Right ventricle myocardium inferior (tissue), 1 donor: ENCODE data around the gene P2RY13. TPM values are rescaled to one million over a fixed set of nuclear protein-coding genes. Genes with fewer than 3 reads are reported as not detected.

Experiments used
- ATAC-seq: fragments of 200-7000 bp; cut with Tn5 transposase; one replicate; pipeline ENCODE4 v1.9.1; 2020; ENCODE audit warnings: mild to moderate bottlenecking, moderate library complexity
- DNase-seq: peaks from one replicate; pipeline ENCODE4 v3.0.0; 2021; ENCODE audit errors: missing footprints
- intact Hi-C: fragments of 100-400 bp; cut with DNase I; formaldehyde crosslinking; loops from one replicate; pipeline ENCODE4 v1.11.0; 2022
- long read RNA-seq: library from polyadenylated mRNA; unstranded; transcript quantifications from one replicate; pipeline ENCODE4 v2.0.0, GENCODE V29; 2021
- total RNA-seq: library from RNA; stranded (reverse); fragmentation: NEBNext Ultra II Directional; extraction: Animal tissue kit (Norgen Biotek cat#: 25700); gene quantifications from one replicate; pipeline ENCODE4 v1.2.1, GENCODE V29; 2021
- donor health status: DM: no; HTN: yes; CAD: no; lungs with severe emphysema.

P2RY13 gene
- total RNA-seq: 1.0 TPM
- long read RNA-seq, partial matches to known transcripts: 0 of 1 reads
- long read RNA-seq, other reads (novel, unspliced or antisense): 0 of 1 reads

DNA sequence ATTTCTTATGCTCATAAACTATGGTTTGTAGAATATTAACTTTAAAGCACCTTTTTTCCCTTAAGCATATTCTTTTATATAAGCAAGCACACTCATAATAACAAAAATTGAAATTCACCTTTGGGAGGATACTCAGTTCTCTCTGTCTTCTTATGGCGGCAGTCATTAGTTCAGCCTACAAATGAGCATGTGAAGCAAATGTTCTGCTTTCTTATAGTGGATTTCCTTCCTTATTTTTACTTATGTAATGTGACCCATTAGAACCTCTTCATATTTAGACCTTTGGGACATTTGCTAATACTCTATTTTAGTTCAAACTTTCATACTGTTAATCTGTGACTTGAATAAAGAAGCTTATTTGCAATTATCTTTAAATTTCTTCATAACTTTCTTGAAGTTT, at the start of gene P2RY13:
P2RY13 (minus strand) TSS at position 187 of the 400 bp plus-strand sequence; CDS start at position 166, 21 bp downstream.
- DNase-seq (no peak), ATAC-seq (peak; percentile 34)
- intact Hi-C loops: loop anchor here (5.0 kb wide), 1 partner anchor 102 kb away; no protein-coding TSS in a partner anchor

DNA sequence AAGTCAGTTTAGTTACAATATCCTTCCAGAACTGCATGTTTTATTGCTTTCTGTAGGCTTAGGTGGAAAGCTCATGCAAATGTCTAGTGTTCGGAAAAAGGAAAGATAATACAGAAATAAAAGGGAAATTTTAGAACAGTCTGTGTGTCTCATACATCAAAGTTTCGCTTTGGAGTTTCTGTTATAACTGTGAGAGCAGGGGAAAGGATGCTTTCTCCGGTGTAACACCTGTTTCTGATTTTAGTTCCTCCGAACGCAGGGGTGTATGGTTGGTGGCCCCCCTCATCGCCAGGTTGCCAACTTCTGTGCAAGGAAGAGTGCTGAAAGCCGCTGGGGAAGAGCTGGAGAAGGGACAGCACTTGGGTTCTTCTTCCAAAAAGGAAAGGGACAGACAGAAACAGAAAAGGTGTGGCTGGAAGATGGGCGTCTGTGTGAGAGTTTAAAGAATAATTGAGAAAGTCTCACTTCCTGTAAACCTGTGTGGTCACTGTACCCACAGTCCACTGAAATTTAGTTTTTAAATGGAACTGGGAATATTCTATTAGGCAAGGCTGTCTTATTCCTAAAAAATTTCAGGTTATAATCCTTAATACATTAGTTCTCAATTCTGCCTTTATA, 48.5 kb upstream of the P2RY13 start:
- intact Hi-C loops: no loop called here
- ATAC-seq (no peak), DNase-seq (no peak)

DNA sequence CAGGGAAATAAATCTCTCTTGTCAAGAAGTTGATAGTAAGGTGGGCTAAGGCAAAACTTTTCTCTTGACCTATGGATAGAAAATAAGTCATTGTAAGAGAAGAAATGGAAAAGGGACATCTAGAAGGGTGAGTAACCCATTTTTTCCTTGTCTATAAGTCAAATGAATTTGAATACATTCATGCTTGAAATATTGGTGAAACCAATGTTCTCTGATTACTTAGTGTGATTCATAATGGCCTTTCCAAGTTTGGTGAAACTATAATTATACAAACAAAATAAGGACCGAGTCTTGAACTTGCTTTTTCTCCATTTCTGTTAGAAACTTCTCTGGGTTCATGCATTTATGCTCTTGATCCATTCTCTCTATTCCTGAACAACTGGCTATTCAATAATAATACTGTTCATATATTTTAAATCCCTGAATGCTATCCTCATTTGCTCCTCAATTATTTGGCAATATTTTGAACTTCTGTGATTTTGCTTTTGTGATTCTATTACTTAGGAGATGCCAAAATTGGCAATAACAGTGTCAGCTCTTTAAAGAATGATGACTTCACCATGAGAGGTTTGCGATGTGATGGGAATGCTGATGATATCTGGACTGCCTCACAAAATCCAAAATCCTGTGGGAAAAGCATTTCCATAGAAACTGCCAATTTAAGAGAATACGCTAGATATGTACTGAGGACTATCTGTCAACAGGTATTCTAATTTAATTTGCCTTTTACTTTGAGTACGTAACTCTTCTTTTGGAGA, 42.9 kb upstream of the P2RY13 start:
- intact Hi-C loops: no loop called here
- no peak for DNase-seq
- no peak for ATAC-seq

DNA sequence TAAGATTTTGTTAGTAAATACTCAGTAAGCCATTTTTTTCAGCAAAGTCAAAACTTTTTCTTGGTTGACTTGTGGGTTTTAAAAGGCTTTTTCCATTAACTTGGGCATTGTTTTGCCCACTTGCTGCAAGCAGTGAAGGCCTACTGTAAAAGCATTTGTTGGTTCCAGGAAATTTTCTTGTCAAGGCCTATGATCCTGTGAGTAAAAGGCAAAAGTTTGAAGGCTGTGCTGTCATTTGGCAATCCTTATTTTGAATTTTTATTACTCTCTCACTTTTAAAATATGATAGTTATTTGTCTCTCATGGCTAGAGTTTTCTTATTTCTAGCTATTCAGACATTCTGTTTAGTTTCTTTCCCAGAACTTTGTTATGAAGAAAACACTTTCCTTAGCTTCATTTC, 42.2 kb upstream of the P2RY13 start:
- intact Hi-C loops: no loop called here
- ATAC-seq (no peak), DNase-seq (no peak)

DNA sequence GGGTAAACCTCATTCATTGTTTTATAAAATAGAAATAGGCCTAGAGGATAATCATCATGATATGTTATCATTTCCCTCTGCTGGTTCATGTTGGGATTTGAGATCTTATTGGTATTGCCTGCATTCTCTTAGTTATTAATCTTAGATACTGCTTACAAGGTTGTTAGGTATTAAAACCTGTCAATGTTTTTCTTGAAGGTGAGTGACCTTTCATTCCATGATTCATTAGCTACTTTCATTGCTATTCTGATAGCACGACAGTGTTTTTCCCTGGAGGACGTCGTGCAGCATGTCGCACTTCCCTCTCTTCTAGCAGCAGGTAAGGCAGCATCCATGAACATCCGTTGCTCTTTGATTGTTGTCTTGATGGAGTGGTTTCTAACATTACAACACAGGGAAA, 38.1 kb upstream of the P2RY13 start:
- ATAC-seq: no peak
- no peak for DNase-seq
- intact Hi-C loops: no loop called here

DNA sequence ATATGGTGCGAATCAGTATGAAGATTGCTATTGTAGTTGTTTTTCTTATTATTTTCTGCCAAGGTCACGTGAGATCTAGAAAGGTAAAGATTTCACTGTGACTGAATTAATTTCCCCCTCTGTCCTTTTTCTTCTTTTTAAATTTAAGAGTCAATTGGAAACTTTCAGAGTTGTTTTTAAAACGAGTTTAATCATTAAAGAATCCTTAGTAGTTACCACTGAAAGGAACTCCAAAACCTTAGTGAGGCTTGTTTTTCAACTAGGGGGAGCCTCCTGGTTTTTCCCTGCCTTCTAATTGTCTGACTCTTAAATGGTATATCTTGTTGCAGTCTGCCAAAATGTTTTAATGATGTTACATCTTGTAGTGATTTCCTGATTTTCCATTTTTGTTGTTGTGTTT, 37.6 kb upstream of the P2RY13 start:
- ATAC-seq (no peak), DNase-seq (no peak)
- intact Hi-C loops: no loop called here

DNA sequence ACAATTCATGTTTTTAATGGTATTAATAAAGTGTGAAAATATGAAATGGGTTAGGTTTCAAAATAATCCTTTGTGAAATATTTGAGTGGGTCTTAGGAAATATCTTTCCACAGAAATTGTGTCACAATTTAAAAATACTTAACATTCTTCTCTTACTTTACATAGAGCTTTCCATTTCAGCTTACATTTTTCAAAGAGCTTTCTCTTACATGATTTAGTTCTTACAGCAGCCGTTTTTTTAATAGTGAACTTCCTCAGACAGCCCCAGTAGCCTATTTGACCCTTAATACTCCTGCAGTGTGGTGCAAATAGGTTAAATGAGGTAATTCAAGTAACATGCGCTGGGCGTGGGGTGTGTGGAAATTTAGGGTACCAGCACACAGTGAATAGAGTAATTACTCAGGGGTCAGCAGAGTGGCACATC, 33.4 kb upstream of the P2RY13 start:
- intact Hi-C loops: no loop called here
- ATAC-seq: no peak

DNA sequence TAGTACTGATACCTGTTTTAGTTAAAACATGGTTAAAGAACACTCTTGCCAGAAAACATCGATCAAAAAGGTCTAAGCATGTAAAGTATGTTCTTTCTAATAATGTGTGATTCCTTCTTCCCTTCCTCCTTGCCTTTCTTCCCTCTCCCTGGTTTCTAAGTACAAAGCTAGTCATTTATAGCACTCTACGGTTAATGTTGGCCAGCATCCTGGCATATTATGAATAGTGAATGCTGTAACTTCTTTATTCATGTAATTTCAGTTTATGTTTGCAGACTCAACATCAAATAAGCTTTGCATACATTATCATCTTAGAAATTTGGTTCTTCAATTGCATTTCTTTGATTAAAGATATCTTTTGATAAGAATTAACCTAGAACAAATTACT, 28.1 kb upstream of the P2RY13 start:
- intact Hi-C loops: no loop called here
- DNase-seq (no peak), ATAC-seq (no peak)

More for the DNA sequence above, 33.4 kb upstream of the P2RY13 start:
- no peak for DNase-seq

DNA sequence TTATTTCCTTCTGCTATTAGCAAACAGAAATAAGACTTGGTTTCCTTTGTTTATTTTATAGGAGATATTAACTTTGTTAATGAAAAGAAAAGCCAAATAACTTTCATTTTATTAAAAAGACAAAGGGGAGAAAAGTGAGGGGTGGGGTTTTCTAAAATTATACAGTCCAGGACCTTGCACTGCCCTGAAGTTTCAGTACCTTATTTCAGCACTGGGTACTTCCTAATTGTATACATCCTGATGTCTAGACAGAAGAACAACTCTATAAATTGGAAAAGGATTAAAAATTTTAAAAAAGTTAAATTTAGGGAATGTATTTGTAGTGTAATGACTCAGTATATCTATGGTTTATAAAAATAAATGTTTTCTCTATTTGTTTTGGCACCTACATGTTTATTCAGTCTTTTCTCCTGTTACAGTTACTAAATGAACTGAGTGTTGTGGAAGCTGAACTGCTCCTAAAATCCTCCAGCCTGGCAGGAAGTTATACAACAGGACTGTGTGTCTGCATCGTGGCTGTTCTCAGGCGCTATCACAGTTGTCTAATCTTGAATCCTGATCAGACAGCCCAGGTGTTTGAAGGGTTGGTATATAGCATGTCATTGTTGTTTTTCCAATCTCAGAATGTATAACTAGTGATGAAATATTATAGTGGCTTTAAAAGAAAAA, 27.6 kb upstream of the P2RY13 start:
- intact Hi-C loops: no loop called here
- no peak for DNase-seq
- no peak for ATAC-seq

DNA sequence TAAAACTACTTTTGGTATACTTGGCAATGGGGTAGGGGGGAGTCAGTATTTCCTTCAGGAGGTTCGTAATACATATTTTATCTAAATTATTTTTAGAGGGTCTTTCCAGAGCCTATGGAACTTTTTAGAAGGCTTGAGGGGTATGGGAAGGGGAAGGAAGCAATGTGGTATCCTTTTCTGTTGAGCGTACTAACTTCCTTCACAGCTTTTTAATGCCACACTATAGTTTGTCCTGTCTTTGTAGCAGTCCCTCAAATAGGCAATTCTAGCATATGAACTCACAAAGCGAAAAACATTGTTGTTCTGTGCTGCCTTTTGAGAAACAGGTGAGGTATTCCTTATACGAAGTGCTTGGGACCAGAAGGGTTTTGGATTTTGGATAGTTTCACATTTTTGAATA, 22.3 kb upstream of the P2RY13 start:
- intact Hi-C loops: no loop called here
- ATAC-seq (no peak), DNase-seq (no peak)

DNA sequence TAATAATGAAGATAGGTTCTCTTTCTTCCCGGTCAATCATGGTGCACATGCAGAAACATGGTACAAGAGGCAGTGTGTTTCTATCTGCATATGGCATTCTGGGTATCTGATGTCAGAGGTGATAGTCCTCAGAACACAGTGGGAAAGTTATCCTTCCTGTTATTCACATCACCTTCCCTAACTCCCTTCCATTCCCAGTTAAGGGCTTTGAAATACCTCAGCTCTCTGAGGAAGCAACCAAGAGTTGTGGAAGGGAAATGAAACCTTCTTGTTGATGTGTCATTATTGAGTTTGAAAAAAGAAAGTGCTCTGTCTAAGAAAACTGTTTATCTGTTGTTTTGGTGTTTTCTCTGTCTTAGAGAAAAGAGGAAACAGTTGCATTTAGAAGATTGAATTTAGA, 21.9 kb upstream of the P2RY13 start:
- DNase-seq (no peak), ATAC-seq (no peak)

DNA sequence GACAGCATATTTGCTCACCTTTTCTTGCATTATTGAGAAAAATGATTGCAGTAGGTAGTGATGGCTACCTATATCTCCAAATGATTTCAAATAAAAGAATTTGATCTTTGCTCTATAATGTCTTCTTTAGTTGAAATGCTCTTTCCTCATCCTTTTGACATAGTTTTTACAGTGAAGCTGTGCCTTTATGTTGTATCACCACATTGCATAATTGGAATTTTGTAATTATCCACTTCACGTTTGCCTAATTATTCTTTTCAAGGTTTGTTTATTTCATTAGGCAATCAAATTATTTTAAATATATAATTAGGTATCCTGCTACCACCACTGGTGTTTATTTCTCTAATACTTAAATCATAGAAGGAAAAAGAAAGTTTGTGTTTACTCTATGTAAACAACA, 21.3 kb upstream of the P2RY13 start:
- ATAC-seq: no peak
- DNase-seq: no peak
- intact Hi-C loops: no loop called here

More for the DNA sequence above, 21.9 kb upstream of the P2RY13 start:
- intact Hi-C loops: no loop called here

DNA sequence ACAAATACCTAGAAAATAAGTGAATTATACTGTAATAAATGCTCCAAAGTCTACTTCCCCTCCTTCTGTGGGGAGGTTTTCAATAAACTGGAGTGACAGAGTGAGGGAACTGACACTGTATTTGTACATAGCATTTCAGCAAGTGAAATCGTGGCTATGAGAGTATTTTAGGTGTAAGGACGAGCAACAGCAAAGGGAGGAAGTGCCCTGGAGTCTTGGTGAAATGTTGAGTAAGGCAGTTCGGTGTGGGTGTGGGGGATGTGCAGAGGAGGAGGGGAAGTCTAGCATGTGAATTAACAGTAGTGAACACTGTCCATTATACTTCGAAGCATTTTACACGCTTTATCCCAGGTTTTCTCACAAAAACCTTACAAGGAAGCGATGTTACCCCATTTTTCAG, 18.1 kb upstream of the P2RY13 start:
- intact Hi-C loops: no loop called here
- ATAC-seq (peak; percentile 62), DNase-seq (no peak)

DNA sequence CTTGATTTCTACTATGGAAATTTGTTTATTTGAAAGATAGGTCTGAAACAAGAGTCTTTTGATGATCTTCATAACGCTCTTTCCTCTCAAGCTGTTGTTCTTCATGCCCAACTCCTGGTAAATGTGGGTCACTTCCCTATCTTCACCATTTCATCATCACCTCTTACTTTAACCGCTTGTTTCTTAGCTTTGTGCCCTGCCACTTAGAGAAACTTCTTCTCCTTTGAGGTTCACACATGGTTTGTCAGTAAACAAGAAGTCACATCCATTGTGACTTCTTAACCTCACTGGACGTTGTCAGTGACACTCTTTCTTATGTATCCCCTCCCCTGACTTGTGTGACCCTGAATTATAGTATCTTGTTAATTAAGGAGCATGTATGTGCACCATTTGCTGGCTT, 16.9 kb upstream of the P2RY13 start:
- intact Hi-C loops: no loop called here
- no peak for ATAC-seq
- DNase-seq: no peak

DNA sequence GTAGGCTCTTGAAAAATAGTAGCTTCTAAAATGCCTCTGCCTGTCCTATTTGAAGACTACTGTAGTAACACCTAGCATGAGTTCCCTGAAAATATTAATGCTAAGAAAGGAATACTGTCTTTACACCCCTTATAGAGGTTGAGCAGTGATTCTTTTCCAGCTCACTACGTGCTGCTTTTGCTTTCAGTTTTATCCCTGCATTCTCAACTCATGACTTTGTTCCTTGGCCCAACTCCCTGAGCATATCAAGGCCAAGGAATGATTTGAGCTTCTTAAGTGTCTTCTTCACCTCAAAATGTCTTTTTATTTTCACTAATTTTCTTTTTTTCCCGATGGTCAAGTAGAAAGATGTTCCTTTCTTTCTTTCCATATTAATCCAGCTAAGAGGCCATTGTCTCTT, 16.5 kb upstream of the P2RY13 start:
- peak; percentile 48 for ATAC-seq
- DNase-seq: no peak
- intact Hi-C loops: no loop called here

DNA sequence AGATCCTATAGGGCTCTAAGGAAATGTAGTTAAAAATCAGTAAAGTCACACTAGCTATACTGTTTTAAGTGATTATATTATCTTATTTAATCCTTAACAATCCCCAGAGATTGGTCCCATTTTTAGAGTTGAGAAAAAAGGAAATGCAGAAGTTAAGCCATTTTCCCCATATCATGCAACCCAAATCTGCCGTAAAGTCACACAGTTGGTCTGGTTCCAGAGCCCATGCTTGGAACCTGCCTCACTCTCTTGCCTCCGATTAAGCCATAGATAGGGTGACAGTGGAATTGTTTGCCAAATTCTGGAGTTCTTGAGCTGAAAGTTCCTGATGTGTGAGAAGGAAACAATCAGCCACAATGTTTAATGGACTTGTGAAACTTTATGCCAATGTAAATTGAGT, 2.3 kb upstream of the P2RY13 start:
- intact Hi-C loops: no loop called here
- ATAC-seq (no peak), DNase-seq (no peak)

DNA sequence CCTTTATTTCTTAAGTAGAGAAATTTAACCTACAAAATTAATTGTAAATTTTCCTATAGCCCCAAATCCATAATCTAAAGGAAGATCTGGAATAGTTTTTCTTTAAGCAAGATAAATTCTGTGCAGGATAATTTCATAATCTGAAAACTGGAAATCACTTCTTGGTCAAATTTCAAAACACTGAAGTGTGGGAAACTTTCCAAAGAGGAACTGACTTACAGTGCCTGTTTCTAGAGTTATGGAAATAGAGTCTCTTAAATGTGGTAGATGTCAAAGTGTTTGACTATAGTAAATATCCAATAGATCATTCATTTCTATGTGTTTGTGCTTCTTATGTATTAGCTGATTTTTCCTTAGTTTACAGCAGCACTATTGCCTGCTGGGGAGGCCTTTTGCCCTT, 1.6 kb upstream of the P2RY13 start:
- intact Hi-C loops: no loop called here
- ATAC-seq (no peak), DNase-seq (no peak)

DNA sequence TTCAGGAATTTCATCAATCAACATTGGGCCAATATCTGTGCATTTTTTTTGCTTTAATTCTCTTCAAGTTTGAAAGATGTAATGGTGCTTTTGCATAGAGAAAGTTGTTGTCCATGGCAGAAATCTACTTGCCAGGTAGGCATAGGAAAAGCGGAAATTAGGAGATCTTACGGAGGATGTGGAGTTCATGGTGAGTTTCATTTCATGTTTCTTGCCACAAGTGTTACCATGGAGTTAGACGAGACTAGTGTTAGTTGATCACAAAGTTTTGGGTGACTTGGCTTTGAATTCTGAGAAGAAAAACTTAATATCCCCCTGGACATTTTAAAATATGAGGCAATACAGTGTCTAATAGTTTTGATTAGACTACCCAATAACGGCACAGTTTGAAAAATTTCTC, 1.0 kb upstream of the P2RY13 start:
- ATAC-seq (no peak), DNase-seq (no peak)
- intact Hi-C loops: no loop called here

DNA sequence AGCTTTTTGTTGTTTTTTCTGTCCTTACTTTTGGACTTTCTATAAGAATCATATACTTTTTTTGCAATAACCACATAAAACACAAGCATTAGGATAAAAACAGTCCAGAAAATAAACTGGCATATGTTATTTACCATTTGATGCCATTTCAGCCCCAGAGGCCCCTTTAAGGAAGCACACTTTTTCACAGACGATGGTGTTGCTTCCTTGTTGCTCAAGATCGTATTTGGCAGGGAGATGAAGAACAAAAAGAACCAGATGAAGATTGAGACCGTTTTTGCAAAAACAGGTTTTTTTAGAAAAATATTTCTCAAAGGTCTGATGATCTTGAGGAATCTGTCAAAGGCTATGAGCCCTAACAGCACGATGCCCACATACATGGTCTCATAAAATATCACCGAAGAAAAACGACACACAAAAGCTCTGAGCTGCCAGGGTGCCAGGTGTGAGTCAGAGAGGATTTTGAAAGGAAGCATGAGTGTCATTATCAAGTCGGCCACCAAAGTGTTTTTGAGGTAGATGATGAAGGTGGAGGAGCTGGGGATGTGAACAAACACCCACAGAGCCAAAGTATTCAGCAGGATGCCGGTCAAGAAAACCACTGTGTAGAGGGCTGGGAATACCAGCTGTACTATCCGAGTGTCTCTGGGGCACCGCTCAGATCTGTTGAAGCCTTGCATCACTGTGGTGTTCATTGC, 902 bp downstream of the P2RY13 start:
- peak; percentile 63 for ATAC-seq

More for the DNA sequence above, 902 bp downstream of the P2RY13 start:
- intact Hi-C loops: loop anchor here (5.0 kb wide), 1 partner anchor 101 kb away; no protein-coding TSS in a partner anchor
- DNase-seq: no peak
